HCT116 (cell line): Measurements from ENCODE around the gene NBPF20. TPM values are rescaled to one million over a fixed set of nuclear protein-coding genes. Genes with fewer than 3 reads are reported as not detected.
A peak's percentile ranks its signal among the peaks of the same experiment; 100 is the strongest.
"Not testable (repeated sequence)": the region's sequence is repeated elsewhere in the genome, so short reads cannot be mapped to it uniquely, and the experiment has no call there.

Experiments used
- ATAC-seq: fragments of 200-7000 bp; cut with Tn5 transposase; 2 replicates; pipeline ENCODE4 v1.9.1; 2020; ENCODE audit warnings: mild to moderate bottlenecking, moderate library complexity
- BruUV-seq: library from RNA; stranded (reverse); fragments of 400-500 nt; replicated peaks from 2 replicates; lab custom pipeline; 2021; lab: Mats Ljungman, UMichigan
- CTCF ChIA-PET: fragments of 300-600 bp; sonication (Branson Sonifier 250); formaldehyde crosslinking; loops from one replicate; lab custom pipeline; 2021; ENCODE audit warnings: antibody characterized with exemption; lab: Charles Lee
- POLR2A ChIA-PET: fragments of 300-600, 350-600 bp; sonication (Branson Sonifier 250); formaldehyde crosslinking; loops from one replicate; lab custom pipeline; 2021; ENCODE audit warnings: antibody characterized with exemption; lab: Charles Lee
- RAD21 ChIA-PET, 2 experiments: fragments of 300-600 bp; sonication (Branson Sonifier 250); formaldehyde crosslinking; loops; one replicate each; lab custom pipeline; 2023; ENCODE audit warnings: low total read pairs in 2 of 2; ENCODE audit not compliant: uncharacterized antibody in 2 of 2, unreplicated experiment in 2 of 2, low non-redundant PET in 1 of 2; lab: Charles Lee
- DNase-seq: peaks from one replicate; pipeline ENCODE4 v3.0.0-alpha.2; 2010; ENCODE audit warnings: low read depth, low spot score
- H2AFZ ChIP-seq: fragments of 200-600 bp; shearing (Covaris generic), sonication (generic); 2 replicates; pipeline ENCODE4 v1.6.1; 2017; ENCODE audit warnings: low read depth, mixed run types, mixed read lengths, antibody characterized with exemption, low read length; ENCODE audit not compliant: poor library complexity, severe bottlenecking
- H3K27ac ChIP-seq: 2 replicates; pipeline ENCODE4 v1.5.1; 2012; ENCODE audit warnings: low read depth, low read length
- H3K27me3 ChIP-seq: fragments of 200-600 bp; sonication (generic); 2 replicates; pipeline ENCODE4 v1.6.1; 2016; ENCODE audit warnings: mixed run types, low read length, mixed read lengths; ENCODE audit not compliant: insufficient read depth
- H3K36me3 ChIP-seq, 2 experiments: fragments of 200-500 bp in 1 of 2; fragments of 200-600 bp in 1 of 2; sonication (Bioruptor generic) in 1 of 2; sonication (generic) in 1 of 2; 2 replicates each; pipeline versions ENCODE4 v1.5.1 to v1.6.1; 2014 to 2016; ENCODE audit warnings: low read length in 2 of 2, inconsistent platforms in 1 of 2, mixed read lengths in 1 of 2, mixed run types in 1 of 2; ENCODE audit not compliant: insufficient read depth in 2 of 2, control insufficient read depth in 1 of 2
- H3K4me1 ChIP-seq, 2 experiments: fragments of 200-600 bp in 1 of 2; sonication (generic) in 1 of 2; 2 replicates each; pipeline versions ENCODE4 v1.5.1 to v1.6.1; 2012 to 2017; ENCODE audit warnings: low read length in 2 of 2, inconsistent platforms in 1 of 2, mild to moderate bottlenecking in 1 of 2, mixed read lengths in 1 of 2, mixed run types in 1 of 2, moderate library complexity in 1 of 2; ENCODE audit not compliant: insufficient read depth in 2 of 2, control insufficient read depth in 1 of 2
- H3K4me2 ChIP-seq: fragments of 200-600 bp; sonication (generic); 2 replicates; pipeline ENCODE4 v1.6.1; 2017; ENCODE audit warnings: mixed run types, low read length, mixed read lengths
- H3K4me3 ChIP-seq, 2 experiments: fragments of 200-600 bp in 1 of 2; sonication (generic) in 1 of 2; replicated peaks in 1 of 2; 2 replicates each; pipeline ENCODE4 v1.5.1; 2011 to 2016; ENCODE audit warnings: low read length in 2 of 2, control low read depth in 1 of 2, low read depth in 1 of 2, mild to moderate bottlenecking in 1 of 2, mixed read lengths in 1 of 2, mixed run types in 1 of 2
- H3K79me2 ChIP-seq: fragments of 200-600 bp; sonication (generic); 2 replicates; pipeline ENCODE4 v1.6.1; 2017; ENCODE audit warnings: mild to moderate bottlenecking, mixed run types, low read length, moderate library complexity, mixed read lengths; ENCODE audit not compliant: insufficient read depth
- H3K9ac ChIP-seq: fragments of 200-600 bp; sonication (generic); 2 replicates; pipeline ENCODE4 v1.6.1; 2016; ENCODE audit warnings: low read length, mixed read lengths
- H3K9me2 ChIP-seq: fragments of 200-600 bp; sonication (generic), shearing (Covaris generic); 2 replicates; pipeline ENCODE4 v1.6.1; 2017; ENCODE audit warnings: mixed run types, mild to moderate bottlenecking, moderate library complexity; ENCODE audit not compliant: insufficient read depth
- H3K9me3 ChIP-seq, 2 experiments: fragments of 200-500 bp in 1 of 2; fragments of 200-600 bp in 1 of 2; sonication (Bioruptor generic) in 1 of 2; sonication (generic) in 1 of 2; 2 replicates each; pipeline ENCODE4 v1.6.1; 2014 to 2017; ENCODE audit warnings: low read length in 2 of 2, mixed read lengths in 2 of 2, inconsistent platforms in 1 of 2, low read depth in 1 of 2, mild to moderate bottlenecking in 1 of 2, mixed run types in 1 of 2, moderate library complexity in 1 of 2; ENCODE audit not compliant: control insufficient read depth in 1 of 2, insufficient read depth in 1 of 2
- H4K20me1 ChIP-seq: fragments of 200-600 bp; sonication (generic), shearing (Covaris generic); 2 replicates; pipeline ENCODE4 v1.6.1; 2017; ENCODE audit warnings: mixed run types, mild to moderate bottlenecking, moderate library complexity; ENCODE audit not compliant: insufficient read depth
- intact Hi-C: fragments of 100-400 bp; cut with micrococcal nuclease; formaldehyde crosslinking; loops from 2 replicates; pipeline ENCODE4 v1.10.0; 2022
- total RNA-seq: library from RNA; stranded (reverse); gene quantifications from one replicate; pipeline ENCODE4 v1.2.1, GENCODE V29; 2021; ENCODE audit not compliant: unreplicated experiment

Gene NBPF20
- total RNA-seq, 1 experiment from 2014 or later: 3.8 TPM

DNA sequence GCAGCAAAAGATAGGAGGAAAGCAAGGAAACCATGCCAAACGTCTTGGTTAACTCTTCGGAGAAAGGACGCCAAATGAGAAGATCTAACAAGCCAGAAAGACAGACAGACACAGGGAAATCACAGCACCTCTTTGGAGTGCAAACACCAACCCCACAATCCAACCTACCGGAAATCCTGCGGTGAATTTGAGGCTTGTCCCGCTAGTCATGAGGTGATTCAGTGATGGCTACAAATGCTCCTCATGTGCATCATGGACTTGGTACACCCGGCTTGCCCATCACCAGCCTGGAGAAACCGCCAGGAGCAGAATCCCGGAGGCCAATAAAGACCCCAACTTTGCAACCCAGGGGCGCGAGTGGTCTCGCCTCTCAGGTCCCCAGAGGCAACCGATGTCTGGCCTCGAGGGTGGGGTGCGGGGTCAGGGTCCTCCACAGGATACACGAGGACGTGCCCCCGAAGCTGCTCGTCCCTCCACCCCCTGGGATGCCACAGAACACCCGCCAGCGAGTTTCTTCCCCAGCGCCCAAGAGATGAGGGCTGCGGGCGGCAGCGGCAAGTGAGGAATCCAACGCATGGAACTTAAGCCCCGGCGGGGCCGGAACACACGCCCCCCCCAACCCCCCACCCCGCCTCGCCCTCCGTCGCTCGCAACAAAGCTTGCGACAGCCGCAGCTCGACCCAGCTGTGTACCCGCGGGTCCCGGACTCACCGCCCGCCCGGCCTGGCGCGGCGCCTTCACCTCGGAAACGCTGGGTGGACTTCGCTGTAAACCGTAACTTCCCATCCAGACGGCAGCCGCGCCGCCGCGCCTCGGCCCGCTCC, 579 bp downstream of the NBPF20 start:
- DNase-seq, H2AFZ ChIP-seq, H3K79me2 ChIP-seq, RAD21 ChIA-PET, H3K27me3 ChIP-seq, H4K20me1 ChIP-seq, H3K36me3 ChIP-seq, BruUV-seq, H3K9me2 ChIP-seq, CTCF ChIA-PET, H3K4me1 ChIP-seq, intact Hi-C loops, H3K9me3 ChIP-seq: not testable (repeated sequence)
- POLR2A ChIA-PET: interaction anchor here (1.3 kb wide), 1 partner anchor 144 kb away, joined by 3 read pairs; no protein-coding TSS in a partner anchor
- Histone ChIP-seq H3K27ac (peak overlapping the region; percentile 70; the same call in 1 of the 2 replicates), H3K9ac (peak overlapping the region; percentile 58), H3K4me3 (peak overlapping the region; percentile 57 to 70), H3K4me2 (peak overlapping the region; percentile 94)
- peak; percentile 78 for ATAC-seq

DNA sequence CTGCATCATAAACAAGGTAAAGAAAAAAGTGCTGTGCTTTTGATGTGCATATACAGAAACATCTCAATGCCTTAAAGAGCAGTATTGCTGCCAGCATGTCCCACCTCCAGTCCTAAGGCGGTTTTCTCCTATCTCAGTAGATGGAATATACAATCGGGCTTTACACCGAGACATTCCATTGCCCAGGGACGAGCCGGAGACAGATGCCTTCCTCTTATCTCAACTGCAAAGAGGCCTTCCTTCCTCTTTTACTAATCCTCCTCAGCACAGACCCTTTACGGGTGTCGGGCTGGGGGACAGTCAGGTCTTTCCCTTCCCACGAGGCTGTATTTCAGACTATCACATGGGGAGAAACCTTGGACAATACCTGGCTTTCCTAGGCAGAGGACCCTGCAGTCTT, 10.3 kb downstream of the NBPF20 start:
- H3K9me2 ChIP-seq, H4K20me1 ChIP-seq, POLR2A ChIA-PET, intact Hi-C loops, H3K27me3 ChIP-seq, H3K9ac ChIP-seq, RAD21 ChIA-PET, BruUV-seq, DNase-seq, CTCF ChIA-PET, H3K27ac ChIP-seq, H2AFZ ChIP-seq, H3K4me2 ChIP-seq, ATAC-seq, H3K36me3 ChIP-seq, H3K4me1 ChIP-seq, H3K79me2 ChIP-seq, H3K4me3 ChIP-seq, H3K9me3 ChIP-seq: not testable (repeated sequence)

DNA sequence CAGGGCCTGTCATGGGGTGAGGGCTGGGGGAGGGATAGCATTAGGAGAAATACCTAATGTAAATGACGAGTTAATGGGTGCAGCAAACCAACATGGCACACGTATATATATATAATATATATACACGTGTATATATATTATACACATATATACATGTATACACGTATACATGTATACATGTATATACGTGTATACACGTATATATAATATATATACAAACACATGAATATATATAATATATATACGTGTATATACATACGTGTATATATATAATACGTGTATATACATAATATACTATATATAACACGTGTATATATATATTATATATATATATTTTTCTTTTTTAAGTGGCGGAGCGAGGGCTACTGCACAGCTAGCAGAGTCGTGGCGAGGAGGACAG, 18.1 kb downstream of the NBPF20 start:
- H3K9me3 ChIP-seq, intact Hi-C loops, H3K4me1 ChIP-seq, H3K36me3 ChIP-seq, H3K9me2 ChIP-seq, DNase-seq, H3K79me2 ChIP-seq, H3K4me3 ChIP-seq, H3K27me3 ChIP-seq, RAD21 ChIA-PET, POLR2A ChIA-PET, H3K9ac ChIP-seq, H2AFZ ChIP-seq, H4K20me1 ChIP-seq, CTCF ChIA-PET, BruUV-seq, H3K27ac ChIP-seq, H3K4me2 ChIP-seq, ATAC-seq: not testable (repeated sequence)
